Thyroid gland (tissue), 4 donors: ENCODE results near the gene CLIC5. TPM values are rescaled to one million over a fixed set of nuclear protein-coding genes. Genes with fewer than 3 reads are reported as not detected.

ENCODE experiments used
- DNase-seq, 2 donors: peaks; one replicate each; pipeline ENCODE4 v3.0.0-alpha.2; 2019
- H3K27ac ChIP-seq, 3 donors: fragments of 200-600 bp; sonication (generic); 1 replicate in 2 of 3; 2 replicates in 1 of 3; pipeline ENCODE4 v1.5.1; 2016 to 2019; ENCODE audit warnings: mild to moderate bottlenecking in 1 of 3, moderate library complexity in 1 of 3
- H3K27me3 ChIP-seq: fragments of 200-600 bp; sonication (generic); one replicate; pipeline ENCODE4 v1.5.1; 2019
- H3K36me3 ChIP-seq, 2 donors: fragments of 200-600 bp; sonication (generic); one replicate each; pipeline ENCODE4 v1.5.1; 2016 to 2019
- H3K4me1 ChIP-seq, 2 donors: fragments of 200-600 bp; sonication (generic); one replicate each; pipeline ENCODE4 v1.5.1; 2017 to 2019
- H3K4me3 ChIP-seq, 3 donors: fragments of 200-600 bp; sonication (generic); replicated peaks in 1 of 3; 1 replicate in 2 of 3; 2 replicates in 1 of 3; pipeline ENCODE4 v1.5.1; 2016; ENCODE audit warnings: mild to moderate bottlenecking in 1 of 3
- H3K9me3 ChIP-seq: fragments of 200-600 bp; sonication (generic); one replicate; pipeline ENCODE4 v1.5.1; 2017
- CTCF ChIP-seq, 6 experiments: fragments of 200-600 bp in 3 of 6; fragments of 450-650 bp in 3 of 6; sonication (generic) in 3 of 6; IDR thresholded peaks; one replicate each; pipeline ENCODE4 v1.5.1; 2016 to 2019; ENCODE audit warnings: antibody characterized with exemption in 6 of 6, mild to moderate bottlenecking in 2 of 6, inconsistent platforms in 1 of 6, moderate library complexity in 1 of 6
- POLR2A ChIP-seq, 2 donors: fragments of 450-650 bp; IDR thresholded peaks; one replicate each; pipeline ENCODE4 v1.6.1; 2017; ENCODE audit warnings: antibody characterized with exemption in 2 of 2, mild to moderate bottlenecking in 2 of 2, moderate library complexity in 1 of 2
- WGBS, 2 donors: methylation state at CpG; one replicate each; pipeline ENCODE4 v1.1.5; 2017; 5-methylcytosine and 5-hydroxymethylcytosine counted together
- intact Hi-C: fragments of 100-400 bp; cut with DNase I; formaldehyde crosslinking; loops from one replicate; pipeline ENCODE4 v1.15.1; 2023
- total RNA-seq, 4 donors: library from RNA; depleted of rRNA; stranded (reverse); fragments of >200 nt; gene quantifications; one replicate each; pipeline ENCODE4 v1.2.3, GENCODE V29; 2016

CLIC5 gene
- total RNA-seq, 4 donors from 2014 or later, result 10.5 to 15.5 (median 11.7) TPM

GRCh38 chr6:45881705-45882467, 133.8 kb downstream of the CLIC5 start:
- no peaks in the 10 kb centered on the region for H3K9me3 ChIP-seq
- no peaks in the 10 kb centered on the region for H3K4me1 ChIP-seq
- 85 to 88% methylated on average over 3 of the region's 3 CpGs for WGBS, 2 donors
- intact Hi-C loops, result no loop called here
- no peaks in the 10 kb centered on the region for H3K27me3 ChIP-seq
- H3K4me3 ChIP-seq, result no peak overlapping the region
- TF ChIP-seq POLR2A (IDR thresholded peaks at IDR 0.05) (no peak), CTCF (IDR thresholded peaks at IDR 0.05) (no peak)
- no peak overlapping the region for H3K27ac ChIP-seq
- no peaks in the 10 kb centered on the region for H3K36me3 ChIP-seq
- DNase-seq, result no peak

- no peaks in the 10 kb centered on the region for H3K36me3 ChIP-seq
- H3K9me3 ChIP-seq, result no peaks in the 10 kb centered on the region
- H3K4me1 ChIP-seq, result no peaks in the 10 kb centered on the region
- DNase-seq, result no peak
- TF ChIP-seq CTCF (IDR thresholded peaks at IDR 0.05), result no peak
- TF ChIP-seq POLR2A (IDR thresholded peaks at IDR 0.05), result no peak
- no peaks in the 10 kb centered on the region for H3K27me3 ChIP-seq
- intact Hi-C loops, result no loop called here
- 74 to 80% methylated on average over 6 of the region's 6 CpGs for WGBS, 2 donors
- no peak overlapping the region for H3K4me3 ChIP-seq
- no peak overlapping the region for H3K27ac ChIP-seq
These were observed 135.0 kb downstream of the CLIC5 start for GRCh38 chr6:45880676-45881075.

GRCh38 chr6:45880159-45880558, 135.5 kb downstream of the CLIC5 start:
- intact Hi-C loops, result no loop called here
- WGBS, 2 donors, result 56 to 61% methylated on average over 4 to 5 of the region's 5 CpGs
- no peak for DNase-seq
- Histone ChIP-seq H3K4me3 (no peak overlapping the region), H3K36me3 (no peaks in the 10 kb centered on the region), H3K27ac (no peak overlapping the region), H3K4me1 (no peaks in the 10 kb centered on the region), H3K27me3 (no peaks in the 10 kb centered on the region), H3K9me3 (no peaks in the 10 kb centered on the region)
- TF ChIP-seq POLR2A (IDR thresholded peaks at IDR 0.05) (no peak), CTCF (IDR thresholded peaks at IDR 0.05) (no peak)

GRCh38 chr6:45877970-45878590, 137.6 kb downstream of the CLIC5 start:
- Histone ChIP-seq H3K4me1 (no peaks in the 10 kb centered on the region), H3K4me3 (no peak overlapping the region), H3K27me3 (no peaks in the 10 kb centered on the region), H3K27ac (no peak overlapping the region), H3K36me3 (no peaks in the 10 kb centered on the region), H3K9me3 (no peaks in the 10 kb centered on the region)
- intact Hi-C loops, result no loop called here
- TF ChIP-seq CTCF (IDR thresholded peaks at IDR 0.05) (no peak), POLR2A (IDR thresholded peaks at IDR 0.05) (no peak)
- no peak for DNase-seq
- 87 to 89% methylated on average over 5 of the region's 5 CpGs for WGBS, 2 donors

DNA sequence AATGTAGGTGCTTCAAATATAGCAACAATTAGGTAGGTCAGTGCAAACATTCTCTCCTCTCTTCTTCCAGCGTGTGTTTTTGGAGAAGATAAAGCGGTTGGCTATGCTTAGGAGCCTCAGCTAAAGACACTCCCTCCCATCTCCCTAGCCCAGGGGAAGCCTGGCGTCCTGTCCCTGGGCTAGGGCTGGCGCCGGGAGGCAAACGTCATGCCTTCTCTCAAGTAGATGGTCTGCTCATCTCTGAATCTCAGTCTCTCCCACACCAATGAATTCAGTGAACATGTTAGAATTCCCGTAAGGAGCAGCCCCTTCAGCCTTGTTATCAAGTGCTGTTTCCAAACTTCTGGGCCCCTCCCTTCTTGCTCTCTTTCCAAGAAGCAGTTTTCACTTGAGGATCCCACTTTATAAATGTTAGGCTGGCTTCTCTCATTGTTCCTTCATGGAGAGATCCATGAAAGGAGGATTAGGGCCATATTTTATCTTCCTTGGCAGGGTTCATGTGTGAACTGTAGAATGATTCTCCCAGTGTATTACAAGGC, 142.8 kb downstream of the CLIC5 start:
- H3K36me3 ChIP-seq, result no peaks in the 10 kb centered on the region
- TF ChIP-seq POLR2A (IDR thresholded peaks at IDR 0.05) (no peak), CTCF (IDR thresholded peaks at IDR 0.05) (no peak)
- no peak overlapping the region for H3K4me3 ChIP-seq
- no peaks in the 10 kb centered on the region for H3K4me1 ChIP-seq
- H3K27me3 ChIP-seq, result no peaks in the 10 kb centered on the region
- DNase-seq, result no peak
- intact Hi-C loops, result no loop called here
- H3K27ac ChIP-seq, result no peak overlapping the region
- WGBS, 2 donors, result 69 to 87% methylated on average over 7 of the region's 7 CpGs
- no peaks in the 10 kb centered on the region for H3K9me3 ChIP-seq
